RKO (cell line): ENCODE measurements around the gene SELENOK.

Source experiments
- DNase-seq: peaks from one replicate; pipeline ENCODE4 v3.0.0-alpha.2; 2016; ENCODE audit warnings: low spot score

Gene SELENOK

GRCh38 chr3:53883008-53883407 is 8.7 kb downstream of the SELENOK start:
- DNase-seq, result no peak

GRCh38 chr3:53881691-53882593 is 9.7 kb downstream of the SELENOK start, which contains the start of gene ACTR8:
Gene ACTR8, minus strand, starts transcription at chr3:53882152. Its CDS starts 51 bp downstream, at chr3:53882101.
- peak; percentile 85 for DNase-seq

GRCh38 chr3:53880396-53881345 is 11.0 kb downstream of the SELENOK start:
- DNase-seq, result peak; percentile 37

- no peak for DNase-seq
These were observed 25.7 kb downstream of the SELENOK start for GRCh38 chr3:53865732-53866499.

- DNase-seq, result no peak
These were observed 28.5 kb downstream of the SELENOK start for GRCh38 chr3:53863145-53863544.

GRCh38 chr3:53862241-53862640 is 29.4 kb downstream of the SELENOK start:
- DNase-seq, result no peak

GRCh38 chr3:53860196-53860595 is 31.5 kb downstream of the SELENOK start:
- DNase-seq, result no peak

- no peak for DNase-seq
These were observed 32.5 kb downstream of the SELENOK start for GRCh38 chr3:53859178-53859577.

- DNase-seq, result no peak
These were observed 33.4 kb downstream of the SELENOK start for GRCh38 chr3:53858096-53858741.

- DNase-seq, result no peak
These were observed 34.7 kb downstream of the SELENOK start for GRCh38 chr3:53856964-53857363.

- DNase-seq, result no peak
These were observed 40.8 kb downstream of the SELENOK start for GRCh38 chr3:53850895-53851294.

- no peak for DNase-seq
These were observed 41.7 kb downstream of the SELENOK start for GRCh38 chr3:53849916-53850315.

- no peak for DNase-seq
These were observed 44.9 kb downstream of the SELENOK start for GRCh38 chr3:53846851-53847155.

- peak; percentile 59 for DNase-seq
These were observed 45.4 kb downstream of the SELENOK start, which contains the start of the genes CHDH and IL17RB for GRCh38 chr3:53846134-53846850. Gene CHDH, minus strand, starts transcription at chr3:53846419. Its CDS starts 22,411 bp downstream, at chr3:53824008. Gene IL17RB, plus strand, starts transcription at chr3:53846568. Its CDS starts 21 bp downstream, at chr3:53846589.

- no peak for DNase-seq
These were observed 45.9 kb downstream of the SELENOK start for GRCh38 chr3:53845881-53846133.

GRCh38 chr3:53845103-53845880 is 46.4 kb downstream of the SELENOK start:
- peak; percentile 78 for DNase-seq

GRCh38 chr3:53844262-53845102 is 47.2 kb downstream of the SELENOK start:
- DNase-seq, result no peak

- DNase-seq, result no peak
These were observed 48.2 kb downstream of the SELENOK start for GRCh38 chr3:53843195-53844177.
